ENCODE data around the gene FTO. TPM values are rescaled to one million over a fixed set of nuclear protein-coding genes. Genes with fewer than 3 reads are reported as not detected.

The FTO gene
- total RNA-seq, 1 donor from 2014 or later: 70.5 TPM

DNA sequence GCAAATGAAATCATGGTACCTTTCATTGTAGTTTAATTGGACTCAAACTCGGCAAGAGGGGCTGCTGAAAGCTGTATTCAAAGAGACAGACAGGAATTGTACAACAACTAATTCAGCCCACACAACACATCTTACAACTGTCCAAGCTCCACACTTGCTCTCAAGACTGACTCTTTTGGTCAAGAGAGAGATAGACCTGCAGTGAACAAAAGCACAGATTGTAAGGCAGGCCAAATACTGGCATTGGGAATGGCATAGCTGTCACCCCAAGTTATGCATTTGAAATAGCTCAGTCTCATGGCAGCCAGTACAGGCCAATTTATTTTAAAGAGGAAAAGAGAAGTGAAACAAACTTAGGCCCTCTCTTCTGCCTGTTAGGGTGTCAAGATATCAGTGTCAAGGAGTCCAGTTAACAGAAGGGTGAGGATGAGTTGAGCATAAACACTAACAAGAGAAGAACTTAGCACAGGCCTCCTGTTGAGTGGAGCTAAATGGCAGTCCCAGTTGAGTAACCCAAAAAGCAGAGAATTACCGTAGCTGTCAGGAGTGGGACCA is 366.9 kb downstream of the FTO start:
- H3K27ac ChIP-seq: no peak overlapping the region
- H3K4me1 ChIP-seq: no peaks in the 10 kb centered on the region
- TF ChIP-seq, protein P1, sequence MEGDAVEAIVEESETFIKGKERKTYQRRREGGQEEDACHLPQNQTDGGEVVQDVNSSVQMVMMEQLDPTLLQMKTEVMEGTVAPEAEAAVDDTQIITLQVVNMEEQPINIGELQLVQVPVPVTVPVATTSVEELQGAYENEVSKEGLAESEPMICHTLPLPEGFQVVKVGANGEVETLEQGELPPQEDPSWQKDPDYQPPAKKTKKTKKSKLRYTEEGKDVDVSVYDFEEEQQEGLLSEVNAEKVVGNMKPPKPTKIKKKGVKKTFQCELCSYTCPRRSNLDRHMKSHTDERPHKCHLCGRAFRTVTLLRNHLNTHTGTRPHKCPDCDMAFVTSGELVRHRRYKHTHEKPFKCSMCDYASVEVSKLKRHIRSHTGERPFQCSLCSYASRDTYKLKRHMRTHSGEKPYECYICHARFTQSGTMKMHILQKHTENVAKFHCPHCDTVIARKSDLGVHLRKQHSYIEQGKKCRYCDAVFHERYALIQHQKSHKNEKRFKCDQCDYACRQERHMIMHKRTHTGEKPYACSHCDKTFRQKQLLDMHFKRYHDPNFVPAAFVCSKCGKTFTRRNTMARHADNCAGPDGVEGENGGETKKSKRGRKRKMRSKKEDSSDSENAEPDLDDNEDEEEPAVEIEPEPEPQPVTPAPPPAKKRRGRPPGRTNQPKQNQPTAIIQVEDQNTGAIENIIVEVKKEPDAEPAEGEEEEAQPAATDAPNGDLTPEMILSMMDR (IDR thresholded peaks at IDR 0.05): no peak
- TF ChIP-seq POLR2A (IDR thresholded peaks at IDR 0.05): no peak
- TF ChIP-seq POLR2AphosphoS5 (IDR thresholded peaks at IDR 0.05; ENCODE audit: insufficient read depth in 1 of 2, low read depth in 1 of 2): no peak
- no peak for DNase-seq (ENCODE audit: extremely low spot score in 2 of 2)
- H3K36me3 ChIP-seq: no peaks in the 10 kb centered on the region
- H3K27me3 ChIP-seq: no peaks in the 10 kb centered on the region
- intact Hi-C loops (cut with DNase I): no loop called here
- H3K9me3 ChIP-seq: no peaks in the 10 kb centered on the region
- H3K4me3 ChIP-seq: no peak overlapping the region

DNA sequence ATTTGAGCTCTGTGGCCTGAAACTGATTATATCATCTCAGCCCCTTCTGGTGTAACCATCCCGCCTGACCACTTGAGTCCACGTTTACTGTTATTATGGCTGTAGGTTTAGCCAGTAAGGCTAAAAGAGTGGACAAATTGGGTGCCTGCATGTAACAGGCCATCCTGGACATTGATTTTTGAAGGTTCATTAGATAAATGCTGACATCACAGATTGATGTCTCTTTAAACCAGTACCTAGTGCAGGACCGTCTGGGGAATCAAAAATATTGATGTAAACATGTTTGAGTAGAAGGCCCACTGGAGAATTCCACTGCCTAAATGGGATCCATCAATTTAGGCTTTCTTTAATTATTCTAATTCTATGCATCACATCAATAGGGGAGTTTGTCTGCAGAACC is 367.6 kb downstream of the FTO start:
- no peaks in the 10 kb centered on the region for H3K4me1 ChIP-seq
- H3K36me3 ChIP-seq: no peaks in the 10 kb centered on the region
- DNase-seq (ENCODE audit: extremely low spot score in 2 of 2): no peak
- TF ChIP-seq, protein P1 (IDR thresholded peaks at IDR 0.05): no peak
- TF ChIP-seq POLR2AphosphoS5 (IDR thresholded peaks at IDR 0.05; ENCODE audit: insufficient read depth in 1 of 2, low read depth in 1 of 2) (no peak), POLR2A (IDR thresholded peaks at IDR 0.05) (no peak)
- intact Hi-C loops (cut with DNase I): no loop called here
- H3K27ac ChIP-seq: no peak overlapping the region
- no peaks in the 10 kb centered on the region for H3K9me3 ChIP-seq
- H3K27me3 ChIP-seq: no peaks in the 10 kb centered on the region
- H3K4me3 ChIP-seq: no peak overlapping the region

DNA sequence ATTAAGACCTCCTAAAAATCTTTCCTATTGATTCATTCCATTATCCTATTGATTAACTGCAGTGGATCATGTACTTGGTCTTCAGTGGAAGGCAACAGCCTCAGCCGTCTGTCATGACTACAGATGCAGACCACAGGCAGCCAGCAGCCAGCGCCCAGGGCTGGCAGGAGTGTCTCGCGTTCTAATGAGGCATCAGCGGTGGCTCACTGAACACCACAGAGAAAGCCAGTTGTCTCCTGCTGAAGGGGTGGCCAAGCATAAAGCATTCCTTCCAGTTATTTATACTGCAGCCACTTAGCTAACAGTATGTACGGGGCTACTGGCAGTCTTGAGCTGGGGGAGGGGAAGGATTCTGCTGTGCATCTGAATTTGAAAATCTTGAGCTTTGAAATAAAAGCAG is 368.3 kb downstream of the FTO start:
- H3K27me3 ChIP-seq: no peaks in the 10 kb centered on the region
- H3K9me3 ChIP-seq: no peaks in the 10 kb centered on the region
- no peak overlapping the region for H3K27ac ChIP-seq
- H3K36me3 ChIP-seq: no peaks in the 10 kb centered on the region
- no peak overlapping the region for H3K4me3 ChIP-seq
- intact Hi-C loops (cut with DNase I): no loop called here
- DNase-seq (ENCODE audit: extremely low spot score in 2 of 2): no peak
- no peaks in the 10 kb centered on the region for H3K4me1 ChIP-seq
- no peak for TF ChIP-seq POLR2AphosphoS5 (IDR thresholded peaks at IDR 0.05; ENCODE audit: insufficient read depth in 1 of 2, low read depth in 1 of 2)
- TF ChIP-seq, protein P1 (IDR thresholded peaks at IDR 0.05): no peak
- no peak for TF ChIP-seq POLR2A (IDR thresholded peaks at IDR 0.05)

DNA sequence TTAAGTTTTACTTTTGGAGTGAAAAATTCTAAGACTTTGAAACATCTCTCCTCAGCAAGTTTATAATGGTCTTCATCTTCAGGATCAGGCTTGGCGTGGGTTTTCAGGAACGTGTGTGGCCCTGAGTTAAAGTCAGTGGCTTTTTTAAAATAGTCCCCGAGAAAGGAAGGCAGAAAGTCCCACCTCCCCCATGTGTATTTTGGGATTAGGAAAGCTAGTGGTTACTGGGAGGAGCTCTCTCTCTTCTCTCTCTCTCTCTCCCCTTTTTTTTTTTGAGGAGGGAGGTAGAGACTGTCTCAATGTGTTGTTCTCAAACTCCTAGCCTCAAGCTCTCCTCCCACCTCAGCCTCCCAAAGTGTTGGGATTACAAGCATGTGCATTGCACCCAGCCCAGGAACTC is 369.4 kb downstream of the FTO start:
- no peaks in the 10 kb centered on the region for H3K9me3 ChIP-seq
- no peak for DNase-seq (ENCODE audit: extremely low spot score in 2 of 2)
- H3K4me3 ChIP-seq: no peak overlapping the region
- H3K27ac ChIP-seq: no peak overlapping the region
- intact Hi-C loops (cut with DNase I): no loop called here
- TF ChIP-seq, protein P1 (IDR thresholded peaks at IDR 0.05): no peak
- no peaks in the 10 kb centered on the region for H3K4me1 ChIP-seq
- no peaks in the 10 kb centered on the region for H3K36me3 ChIP-seq
- H3K27me3 ChIP-seq: no peaks in the 10 kb centered on the region

DNA sequence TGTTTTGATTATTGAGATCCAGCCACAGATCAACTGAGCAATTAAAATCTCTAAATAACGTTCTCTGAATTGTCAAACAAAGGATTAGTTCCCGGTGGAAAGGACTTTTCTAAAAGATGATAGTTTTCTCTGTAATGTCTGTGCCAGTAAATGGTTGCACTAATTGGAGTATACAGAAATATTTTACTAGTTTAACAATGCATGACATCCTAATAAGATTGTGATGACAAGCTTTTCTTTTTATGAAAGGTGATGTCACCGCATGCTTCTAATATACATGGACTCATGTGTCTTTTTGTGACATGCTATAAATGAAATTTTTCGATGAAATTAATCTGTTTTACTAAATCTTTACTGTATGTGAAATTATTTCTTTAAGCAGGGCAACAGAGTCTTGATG is 371.5 kb downstream of the FTO start:
- no peak for DNase-seq (ENCODE audit: extremely low spot score in 2 of 2)
- Histone ChIP-seq H3K36me3 (no peaks in the 10 kb centered on the region), H3K4me1 (no peaks in the 10 kb centered on the region), H3K27ac (no peak overlapping the region), H3K27me3 (no peaks in the 10 kb centered on the region), H3K9me3 (no peaks in the 10 kb centered on the region), H3K4me3 (no peak overlapping the region)
- TF ChIP-seq, protein P1 (IDR thresholded peaks at IDR 0.05): no peak
- intact Hi-C loops (cut with DNase I): no loop called here
